GM19328 (cell line): ENCODE results near the gene CXXC5.

ENCODE experiments used
- ATAC-seq: cut with Tn5 transposase; IDR thresholded peaks from one replicate; pipeline ENCODE4 v1.9.1; 2021; ENCODE audit warnings: mild to moderate bottlenecking, moderate library complexity; ENCODE audit not compliant: unreplicated experiment

Gene CXXC5

DNA sequence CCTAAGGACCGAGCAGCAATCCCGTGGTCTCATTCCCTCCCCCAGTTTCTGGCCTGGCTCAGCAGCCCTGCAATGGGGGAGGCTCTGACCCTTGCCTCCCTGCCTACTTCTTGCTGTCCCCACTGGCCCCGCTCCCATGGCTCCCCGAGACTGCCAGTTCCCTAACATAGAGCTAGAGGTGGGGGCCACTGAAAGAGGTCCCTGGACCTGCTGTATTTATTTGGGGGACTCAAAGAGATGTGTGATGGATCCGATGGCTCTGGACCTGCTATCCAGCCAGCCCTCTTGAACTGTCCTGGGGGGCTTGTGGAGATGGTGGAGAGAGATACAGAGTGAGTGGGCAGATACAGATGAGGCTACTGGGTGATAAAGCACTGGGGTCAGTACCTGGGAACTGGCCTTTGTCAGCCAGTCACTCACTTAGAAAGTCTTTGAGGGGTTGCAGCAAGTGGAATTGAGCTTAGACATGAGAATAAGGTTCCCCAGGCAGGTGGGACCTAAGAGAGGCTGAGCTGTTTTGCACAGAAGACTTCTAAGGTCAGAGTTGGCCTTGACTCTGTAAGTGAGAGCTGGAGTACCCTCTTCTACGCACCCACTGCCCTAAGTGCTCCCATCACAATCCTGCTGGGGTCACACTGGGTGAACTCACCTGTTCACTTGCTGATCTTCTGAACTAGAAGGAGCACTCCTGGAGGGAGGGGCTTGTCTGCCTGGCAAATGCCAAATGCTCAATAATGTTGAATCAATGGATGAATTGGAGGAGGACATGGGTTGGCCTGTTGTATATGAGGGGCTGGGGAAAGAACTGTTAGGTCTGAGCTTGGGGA is 42.9 kb downstream of the CXXC5 start:
- no peak for ATAC-seq

DNA sequence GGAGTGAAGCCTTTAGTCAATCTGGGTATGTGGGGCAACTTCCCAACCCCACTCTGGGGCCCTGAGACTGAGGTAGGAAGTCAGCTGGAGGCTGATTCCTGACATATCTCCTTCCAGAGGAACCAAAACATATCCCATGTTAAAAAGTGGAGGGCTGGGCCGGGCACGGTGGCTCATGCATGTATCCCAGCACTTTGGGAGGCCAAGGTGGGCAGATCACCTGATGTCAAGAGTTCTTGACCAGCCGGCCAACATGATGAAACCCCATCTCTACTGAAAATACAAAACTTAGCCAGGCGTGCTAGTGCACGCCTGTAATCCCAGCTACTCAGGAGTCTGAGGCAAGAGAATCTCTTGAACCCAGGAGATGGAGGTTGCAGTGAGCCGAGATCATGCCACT is 44.0 kb downstream of the CXXC5 start:
- ATAC-seq: no peak

DNA sequence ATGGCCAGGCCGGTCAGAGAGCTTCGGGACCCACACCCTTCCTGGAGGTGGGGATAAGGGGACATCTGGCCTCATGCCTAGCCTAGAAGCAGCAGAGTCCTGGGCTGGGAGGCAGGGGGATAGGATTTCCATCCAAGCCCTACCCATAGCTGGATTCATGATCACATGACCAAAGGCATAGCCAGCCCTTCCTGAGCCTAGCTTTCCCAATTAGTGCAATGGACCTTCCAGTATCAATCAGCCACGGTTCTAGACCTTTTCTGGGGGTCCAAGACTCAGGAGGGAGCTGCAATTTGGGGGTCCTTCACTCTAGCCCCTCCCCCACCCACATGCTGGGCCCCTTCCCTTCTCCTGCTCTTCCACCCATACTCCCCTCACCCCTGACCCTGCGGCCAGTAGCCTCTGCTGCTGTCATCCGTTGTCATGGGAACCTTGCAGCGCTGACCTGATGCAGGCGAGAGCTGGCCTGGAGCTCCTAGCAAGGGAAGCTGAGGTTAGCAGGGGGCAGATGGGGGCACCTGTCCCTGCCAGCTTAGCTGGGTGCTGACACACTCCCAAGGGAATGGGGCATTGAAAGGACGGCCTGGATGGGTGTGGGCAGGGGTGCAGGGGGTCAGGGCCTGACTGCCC is 44.6 kb downstream of the CXXC5 start:
- no peak for ATAC-seq

DNA sequence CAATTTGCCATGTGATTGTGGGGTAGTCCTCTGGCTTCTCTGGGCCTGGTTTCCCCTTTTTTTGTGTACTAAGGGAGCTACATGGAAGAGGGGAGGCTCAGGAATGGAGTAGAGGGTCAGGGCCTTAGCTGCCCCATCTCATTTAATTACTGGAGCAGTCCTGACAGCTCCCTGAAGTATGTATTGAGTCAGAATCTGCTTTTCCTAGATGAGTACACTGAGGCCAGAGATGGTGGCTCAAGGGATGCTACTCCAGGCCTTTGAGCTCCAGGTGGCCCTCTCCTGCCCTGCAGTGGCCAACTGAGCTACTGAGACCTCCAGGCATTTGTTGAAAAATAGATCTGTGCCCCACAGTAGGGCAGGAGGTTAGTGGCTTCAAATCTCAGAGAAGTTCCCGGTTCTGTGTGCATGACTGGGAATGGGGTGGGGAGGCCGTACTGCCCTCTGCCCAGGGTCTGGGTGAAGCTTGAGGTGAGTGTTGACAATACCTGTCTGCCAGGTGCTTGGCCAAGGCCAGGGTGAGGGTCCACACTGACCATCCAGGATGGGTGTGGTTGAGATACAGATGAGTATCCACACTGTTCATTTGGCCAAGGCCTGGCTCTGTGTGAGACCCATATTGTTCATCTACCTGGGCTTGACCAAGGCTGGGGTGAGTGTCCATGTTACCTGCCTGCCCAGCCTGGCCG is 45.7 kb downstream of the CXXC5 start:
- ATAC-seq: no peak

DNA sequence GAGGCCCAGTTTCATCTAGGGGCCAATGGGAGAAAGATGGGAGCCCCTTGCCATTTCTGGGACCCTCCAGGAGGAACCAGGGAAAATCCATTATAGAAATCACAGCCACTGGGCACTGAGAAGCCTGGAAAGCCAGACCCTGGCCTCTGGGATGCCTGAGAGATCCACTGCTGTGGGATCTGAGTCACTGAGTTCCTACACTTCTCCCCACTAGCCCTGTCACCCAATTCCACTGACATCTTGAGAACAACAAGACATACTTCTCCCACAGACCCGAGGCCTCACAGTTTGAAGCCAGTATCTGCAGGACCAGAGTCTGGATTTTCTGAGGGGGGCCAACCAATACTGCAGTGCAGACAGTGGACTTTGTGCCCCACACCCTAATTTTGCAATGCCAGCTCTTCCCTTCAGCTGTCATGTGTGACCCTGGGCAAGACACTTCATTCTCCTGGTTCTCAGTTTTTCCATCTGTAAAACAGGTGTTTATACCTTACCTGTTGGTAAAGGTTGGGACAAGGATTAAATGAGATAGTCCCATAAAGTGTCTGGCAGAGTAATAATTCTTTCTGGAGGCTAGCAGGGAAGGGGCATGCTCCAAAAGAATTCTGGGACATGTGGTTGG is 46.5 kb downstream of the CXXC5 start:
- no peak for ATAC-seq

DNA sequence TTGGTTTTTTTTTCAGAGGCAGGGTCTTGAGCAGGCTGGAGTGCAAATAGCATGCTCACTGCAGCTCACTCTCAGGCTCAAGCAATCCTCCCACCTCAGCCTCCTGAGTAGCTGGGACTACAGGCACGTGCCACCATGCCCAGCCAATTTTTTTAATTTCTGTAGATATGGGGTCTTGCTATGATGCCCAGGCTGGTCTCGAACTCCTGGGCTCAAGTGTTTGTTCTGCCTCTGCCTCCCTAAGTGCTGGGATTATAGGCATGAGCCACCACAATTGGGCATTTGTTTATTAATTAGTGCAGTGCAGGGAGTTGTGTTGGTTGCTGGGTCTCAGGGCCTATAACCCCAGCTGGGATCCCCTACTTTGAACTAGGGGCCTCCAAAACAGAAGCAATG is 47.0 kb downstream of the CXXC5 start:
- ATAC-seq: no peak

DNA sequence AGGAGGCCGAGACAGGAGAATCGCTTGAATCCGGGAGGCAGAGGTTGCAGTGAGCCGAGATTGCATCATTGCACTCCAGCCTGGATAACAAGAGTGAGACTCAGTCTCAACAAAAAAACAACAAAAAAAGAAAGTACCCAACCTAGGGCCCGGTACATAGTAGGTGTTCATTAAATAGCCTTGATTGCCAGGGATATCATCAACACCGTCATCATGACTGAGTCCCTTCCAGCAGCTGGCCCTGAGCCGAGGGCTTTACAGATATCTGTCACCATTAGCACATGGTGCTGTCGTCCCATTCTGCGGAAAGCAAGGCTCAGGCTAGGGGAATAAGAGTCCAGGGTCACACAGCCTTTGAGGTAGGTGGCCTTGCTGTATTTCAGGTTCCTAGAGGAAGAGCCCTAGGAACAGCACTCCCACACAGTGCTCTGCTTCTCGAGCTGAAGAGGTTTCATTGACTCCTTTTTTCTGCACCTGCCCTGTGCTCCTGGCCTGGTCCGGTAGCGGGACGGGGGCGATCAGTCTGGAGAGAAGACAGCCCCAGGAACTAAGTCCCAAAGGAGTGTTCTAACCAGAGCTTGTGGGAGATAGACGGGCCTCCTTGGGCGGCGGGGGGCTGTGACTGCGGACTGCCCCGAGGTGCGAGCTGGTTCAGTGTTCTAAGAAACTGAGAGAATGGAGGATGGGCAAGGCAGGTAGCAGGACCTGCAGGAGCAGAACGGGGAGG is 48.2 kb downstream of the CXXC5 start:
- ATAC-seq: no peak

DNA sequence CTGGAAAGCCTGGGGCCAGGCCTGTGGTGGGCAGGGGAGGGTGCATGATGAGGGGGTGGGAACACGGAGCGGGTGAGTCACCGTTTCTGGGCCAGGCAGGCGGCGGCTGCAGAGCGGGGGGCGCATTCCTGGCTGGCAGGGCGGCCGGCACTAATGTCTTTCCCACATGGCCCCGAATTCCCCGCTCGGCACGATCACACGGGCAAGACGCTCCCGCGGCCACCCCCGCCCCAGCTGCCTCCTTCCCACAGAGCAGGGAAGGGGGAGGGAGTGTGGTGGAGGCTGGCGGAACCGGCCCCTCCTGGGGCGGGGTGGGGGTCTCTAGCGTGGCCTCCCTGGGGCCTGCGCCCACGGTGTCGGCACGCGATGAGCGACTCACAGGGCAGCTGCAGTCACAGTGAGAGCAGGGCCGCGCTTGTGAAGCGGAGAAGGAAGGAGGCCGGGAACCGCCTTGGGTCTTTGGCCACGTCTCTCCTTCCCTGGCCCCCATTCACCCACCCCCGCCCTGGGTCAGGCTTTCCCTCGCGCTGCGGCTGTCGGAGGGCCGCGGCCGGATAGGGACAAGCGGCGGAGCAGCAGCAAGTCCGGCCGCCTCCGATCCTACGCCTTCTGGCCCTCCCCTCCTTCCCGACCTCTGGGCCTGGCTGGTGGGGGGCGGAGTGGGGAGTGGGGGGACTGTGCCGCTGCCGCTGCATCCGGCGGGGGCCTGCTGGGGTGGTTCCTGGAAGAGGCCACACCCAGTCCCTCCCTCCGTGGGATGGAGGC is 48.9 kb downstream of the CXXC5 start:
- no peak for ATAC-seq

DNA sequence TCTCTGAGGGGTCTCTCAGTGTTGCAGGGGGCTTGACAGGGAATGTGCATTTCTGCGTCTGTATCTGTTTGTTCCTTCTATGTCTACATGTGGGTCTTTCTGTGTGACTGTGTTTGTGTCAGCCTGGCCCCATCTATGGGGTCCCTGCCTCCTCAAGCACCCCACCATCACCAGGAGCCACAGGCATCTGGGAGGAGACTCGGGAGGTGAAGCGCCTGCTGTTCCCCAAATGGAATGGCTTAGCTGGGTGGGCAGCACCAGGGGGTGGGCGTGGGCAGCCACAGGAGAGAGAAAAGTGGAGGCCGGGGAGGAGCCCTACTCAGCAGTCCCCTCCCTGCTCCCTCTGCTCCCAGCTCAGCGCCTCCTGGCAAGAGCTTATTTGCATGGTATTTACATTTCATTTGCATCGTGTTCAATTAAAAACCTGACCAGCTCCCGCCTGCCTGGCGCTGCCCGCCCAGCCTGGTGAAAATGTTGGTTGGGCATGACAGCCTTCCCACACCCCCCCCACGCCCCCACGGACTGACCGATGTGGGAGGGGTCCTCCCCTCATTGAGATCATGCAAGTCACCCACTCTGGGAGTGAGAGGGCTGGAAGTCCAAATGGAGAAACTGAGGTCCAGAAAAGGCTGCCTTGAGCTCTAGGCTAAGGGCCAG is 50.5 kb downstream of the CXXC5 start:
- ATAC-seq: no peak

DNA sequence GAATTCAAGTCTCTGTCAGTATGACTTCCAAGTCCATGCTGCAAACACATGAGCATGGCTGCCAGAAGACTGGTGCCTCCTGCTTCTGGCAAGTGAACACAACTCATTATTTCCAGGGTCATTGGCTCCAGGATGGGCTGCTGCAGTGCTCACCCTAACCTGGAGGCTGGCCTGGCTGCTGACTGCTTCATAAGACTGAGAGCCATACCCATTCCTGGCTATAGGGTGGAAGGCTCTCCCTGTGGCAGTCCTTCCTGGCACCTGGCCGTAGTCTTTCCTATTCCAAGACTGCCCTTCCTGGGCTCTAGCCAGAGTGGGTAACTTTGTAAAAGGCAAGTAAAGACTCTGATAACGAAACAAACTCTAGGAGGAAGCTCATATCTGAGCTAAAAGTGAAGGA is 51.2 kb downstream of the CXXC5 start:
- ATAC-seq: no peak

DNA sequence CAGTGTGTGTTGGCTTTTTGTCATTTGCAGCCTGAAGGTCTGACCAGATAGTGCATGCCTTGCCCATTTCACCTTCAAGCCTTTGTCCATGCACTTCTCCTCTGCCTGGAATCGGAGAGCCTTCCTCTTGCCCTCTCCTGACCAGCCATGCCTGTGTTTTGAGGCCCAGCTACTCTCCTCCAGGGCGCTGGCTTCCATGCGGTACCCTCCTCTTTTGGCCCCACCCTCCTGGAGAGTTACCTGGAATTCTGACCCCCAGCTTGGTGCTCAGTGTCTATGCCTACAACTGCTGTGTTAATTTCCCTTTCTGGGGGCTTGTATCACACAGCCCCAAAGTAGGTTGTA is 52.5 kb downstream of the CXXC5 start:
- ATAC-seq: no peak

DNA sequence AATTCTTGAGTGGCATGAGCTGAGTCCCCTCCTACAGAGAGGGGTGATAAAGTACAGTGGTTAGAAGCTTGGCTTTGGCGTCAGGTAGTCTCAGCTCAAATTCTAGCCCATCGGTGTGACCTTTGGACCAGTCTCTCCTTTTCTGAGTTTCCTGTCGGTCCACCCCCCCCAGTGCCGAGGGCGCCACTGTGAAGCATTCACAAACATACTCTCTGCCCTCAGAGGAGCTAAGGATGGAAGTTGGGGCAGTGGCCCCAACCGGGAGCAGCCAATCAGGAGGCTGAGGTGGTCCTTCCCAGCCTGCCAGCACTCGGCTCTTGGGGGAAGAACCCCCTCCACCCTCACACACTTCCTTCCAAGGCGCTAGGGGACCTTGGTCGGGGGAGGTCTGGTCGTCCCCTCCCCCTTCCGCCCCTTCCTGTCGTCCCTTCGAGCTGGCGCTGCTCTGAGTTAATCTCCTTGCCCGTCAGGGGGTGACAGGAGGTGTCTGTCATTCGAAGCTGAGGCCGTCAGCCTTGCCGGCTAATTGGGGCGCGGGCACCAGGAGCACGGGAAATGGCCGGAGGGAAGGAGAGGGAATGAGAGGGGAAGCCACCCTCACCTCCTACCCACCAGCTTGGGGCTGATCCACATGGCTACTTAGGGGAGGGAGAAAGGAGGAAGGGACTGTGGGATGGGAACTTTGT is 53.0 kb downstream of the CXXC5 start:
- ATAC-seq: no peak

DNA sequence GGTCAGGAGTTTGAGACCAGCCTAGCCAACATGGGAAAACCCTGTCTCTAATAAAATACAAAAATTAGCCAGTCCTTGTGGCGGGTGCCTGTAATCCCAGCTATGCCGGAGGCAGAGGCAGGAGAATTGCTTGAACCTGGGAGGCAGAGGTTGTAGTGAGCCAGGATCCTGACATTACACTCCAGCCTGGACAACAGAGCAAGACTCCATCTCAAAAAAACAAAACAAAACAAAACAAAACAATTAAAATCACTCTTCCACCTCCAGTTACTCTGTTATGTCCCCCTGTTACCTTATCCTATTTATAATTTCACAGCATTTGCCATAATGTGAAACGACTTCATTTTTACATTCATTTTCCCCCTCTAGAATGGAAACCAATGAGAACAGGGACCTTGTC is 54.4 kb downstream of the CXXC5 start:
- no peak for ATAC-seq

DNA sequence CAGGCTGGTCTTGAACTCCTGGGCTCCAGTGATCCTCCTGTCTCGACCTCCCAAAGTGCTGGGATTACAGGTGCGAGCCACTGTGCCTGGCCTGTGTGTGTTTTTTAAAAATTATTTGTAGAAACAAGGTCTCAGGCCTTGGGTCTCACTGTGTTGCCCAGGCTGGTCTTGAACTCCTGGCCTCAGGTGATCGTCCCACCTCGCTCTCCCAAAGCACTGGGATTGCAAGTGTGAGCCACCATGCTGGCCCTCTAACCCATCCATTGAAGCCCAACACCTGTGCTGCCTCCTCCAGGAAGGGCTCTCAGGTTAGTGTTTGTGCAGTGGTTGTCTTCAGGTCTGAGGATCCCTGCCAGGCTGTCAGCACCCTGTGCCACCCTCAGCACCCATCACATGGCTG is 56.6 kb downstream of the CXXC5 start:
- ATAC-seq: no peak

DNA sequence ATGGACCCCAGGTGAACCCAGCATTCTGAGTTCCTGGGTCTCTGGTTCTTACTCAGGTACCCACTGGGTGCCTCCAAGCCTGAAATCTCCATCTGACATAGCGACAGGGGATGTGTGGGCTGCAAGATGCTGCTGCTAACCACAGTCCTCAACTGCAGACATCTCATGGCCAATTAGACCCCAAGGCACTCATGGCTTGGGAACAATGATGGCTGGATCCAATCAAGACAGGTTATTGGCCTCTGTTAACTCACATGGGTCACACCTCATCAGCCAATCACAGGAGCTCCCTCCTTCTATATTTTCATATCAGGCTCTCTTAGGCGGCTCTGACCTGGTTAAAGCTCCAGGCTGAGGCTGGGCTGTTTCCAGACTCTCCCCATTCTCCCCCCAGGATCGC is 57.0 kb downstream of the CXXC5 start:
- ATAC-seq: no peak

DNA sequence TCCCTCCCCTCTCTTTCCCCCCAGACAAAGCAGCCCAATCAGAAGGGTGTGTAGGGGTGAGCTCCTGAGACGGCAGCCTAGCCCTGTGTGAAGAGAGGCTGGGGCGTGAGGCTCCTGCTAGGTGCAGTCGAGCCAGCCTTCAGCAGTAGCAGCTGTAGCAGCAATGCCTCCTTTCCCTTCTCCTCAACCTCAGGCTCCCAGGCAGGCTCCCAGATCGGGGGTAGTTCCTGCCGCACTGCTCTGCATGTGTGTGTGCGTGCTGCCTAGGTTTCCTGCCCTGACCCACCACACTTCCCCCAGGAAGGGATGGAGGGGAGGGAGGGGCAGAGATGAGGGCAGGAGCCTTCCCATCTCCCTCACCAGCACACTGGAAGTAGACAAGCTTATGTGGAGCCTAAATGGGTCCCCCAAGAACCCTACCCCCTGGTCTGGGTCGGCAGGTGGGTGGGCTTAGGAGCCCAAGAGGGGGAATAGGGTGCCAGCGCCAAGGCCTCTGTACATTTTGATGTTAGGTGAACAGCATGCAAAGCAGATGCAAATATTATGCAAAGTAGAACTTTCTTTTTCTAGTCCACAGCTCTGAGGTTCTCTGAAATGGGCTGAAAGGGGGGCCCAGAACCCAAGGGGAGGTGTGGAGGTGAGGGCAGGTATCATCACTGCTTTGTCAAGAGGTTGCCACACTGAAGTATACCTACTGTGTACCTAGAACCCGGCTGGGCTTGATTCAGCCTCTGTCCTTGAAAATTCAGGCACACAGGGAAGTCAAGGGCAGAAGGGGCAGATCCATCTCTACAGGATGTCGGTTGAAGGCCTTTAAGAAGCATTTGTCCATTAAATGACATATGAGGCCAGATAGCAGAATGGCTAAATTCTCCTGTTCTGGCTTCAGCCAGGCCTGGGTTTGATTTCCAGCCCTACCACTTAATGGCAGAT is 57.8 kb downstream of the CXXC5 start:
- no peak for ATAC-seq

DNA sequence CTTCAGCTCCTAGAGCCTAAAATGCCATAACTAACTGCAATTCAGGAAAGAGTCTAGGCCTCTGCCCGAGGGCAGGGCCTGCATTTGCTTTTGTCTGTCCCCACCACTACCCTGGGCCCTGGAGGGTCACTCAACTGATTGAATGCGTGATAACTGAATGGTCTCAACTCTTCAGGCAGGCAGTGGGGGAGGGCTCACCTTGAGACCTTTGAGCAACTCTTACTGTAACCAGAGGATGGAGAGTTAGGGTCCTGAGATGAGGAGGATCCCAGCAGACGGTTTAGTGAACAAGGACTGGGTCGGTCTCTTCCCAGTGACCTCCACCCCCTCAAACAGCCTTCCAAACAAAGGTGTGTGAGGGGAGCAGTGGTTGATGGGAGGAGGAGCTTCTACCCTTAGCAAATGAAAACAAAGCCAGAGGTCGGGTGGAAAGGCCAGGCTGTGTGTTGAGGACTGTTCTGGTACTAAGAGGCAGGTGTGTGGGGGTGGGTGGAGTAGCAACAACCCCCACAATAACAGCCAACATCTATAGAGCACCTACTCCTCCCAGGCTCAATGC is 59.4 kb downstream of the CXXC5 start:
- ATAC-seq: no peak

DNA sequence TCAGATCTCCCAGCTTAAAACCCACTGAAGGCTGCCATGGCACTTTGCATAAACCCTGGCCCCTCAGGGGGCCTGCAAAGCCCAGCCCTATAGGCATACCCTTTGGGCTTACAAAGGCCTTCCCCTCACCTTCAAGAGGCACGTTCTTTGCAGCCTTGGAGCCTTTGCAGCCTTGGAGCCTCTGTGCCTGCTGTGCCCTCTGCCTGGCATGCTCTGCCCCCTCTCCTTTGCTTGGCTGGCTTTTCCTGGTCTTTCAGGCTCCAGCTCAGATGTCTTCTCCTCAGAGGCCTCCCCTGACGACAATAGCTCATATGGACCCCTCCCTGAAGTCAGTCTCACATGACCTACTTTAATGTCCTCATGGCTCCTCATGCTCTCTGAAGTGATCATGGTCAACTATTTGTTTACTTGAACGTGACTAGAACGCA is 60.3 kb downstream of the CXXC5 start:
- no peak for ATAC-seq
